Embryonic facial prominence (tissue), 1 donor: ENCODE results near the gene FBN2.
"Not testable (repeated sequence)": the region's sequence is repeated elsewhere in the genome, so short reads cannot be mapped to it uniquely, and the experiment has no call there.

Experiments used
- DNase-seq: peaks from one replicate; pipeline ENCODE4 v3.0.0-alpha.2; 2016; ENCODE audit errors: extremely low spot score

Gene FBN2

DNA sequence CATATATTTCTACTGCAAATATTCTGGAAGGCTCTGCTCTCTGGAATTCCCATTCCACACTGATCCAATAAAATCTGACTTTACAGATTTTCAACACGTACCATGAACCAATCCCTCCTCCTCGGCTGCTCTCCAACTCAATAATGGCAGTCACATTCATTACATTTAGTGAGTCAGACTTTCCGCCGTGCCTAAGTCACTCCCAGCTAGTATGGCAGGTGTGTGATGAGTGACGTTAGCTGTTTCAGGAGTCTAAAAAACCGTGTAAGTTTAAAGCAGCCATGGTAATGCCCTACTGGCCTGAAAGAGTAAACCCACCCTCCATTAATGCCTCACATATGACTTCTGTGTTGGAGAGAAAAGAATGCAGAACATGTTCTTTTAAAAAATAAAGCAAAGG, 3.3 kb downstream of the FBN2 start:
- peak; percentile 84 for DNase-seq

DNA sequence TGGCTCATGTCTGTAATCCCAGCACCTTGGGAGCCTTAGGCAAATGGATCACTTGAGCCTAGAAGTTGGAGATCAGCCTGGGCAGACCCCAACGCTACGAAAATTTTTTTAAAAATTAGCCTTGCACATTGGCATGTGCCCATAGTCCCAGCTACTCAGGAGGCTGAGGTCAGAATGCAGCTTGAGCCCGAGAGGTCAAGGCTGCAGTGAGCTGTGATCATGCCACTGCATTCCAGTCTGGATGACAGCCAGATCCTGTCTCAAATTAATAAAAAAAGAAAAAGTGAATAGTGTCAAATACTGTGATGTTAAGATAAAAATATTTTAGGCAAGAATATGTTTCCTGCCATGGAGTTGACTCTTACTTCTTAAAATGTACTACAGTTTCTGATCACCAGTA, 5.3 kb downstream of the FBN2 start:
- no peak for DNase-seq

DNA sequence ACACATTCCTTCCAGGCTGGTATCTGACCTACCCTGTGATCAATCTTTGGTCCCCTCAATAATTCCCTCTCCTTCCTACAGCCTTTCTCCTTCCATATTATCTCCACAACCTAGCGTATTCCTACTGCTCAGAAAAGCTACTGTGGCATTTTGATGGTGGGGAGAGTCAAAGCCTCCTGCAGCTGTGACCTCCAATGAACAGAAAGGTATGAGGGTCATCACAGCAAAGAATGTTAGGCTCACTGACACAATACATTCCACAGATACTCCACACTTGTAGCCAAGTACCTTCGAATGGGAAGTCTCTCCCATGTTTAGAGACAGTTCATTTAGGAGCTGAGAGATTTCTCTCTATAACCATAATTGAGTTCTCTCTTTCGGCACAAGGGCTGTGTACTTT, 5.9 kb downstream of the FBN2 start:
- no peak for DNase-seq

DNA sequence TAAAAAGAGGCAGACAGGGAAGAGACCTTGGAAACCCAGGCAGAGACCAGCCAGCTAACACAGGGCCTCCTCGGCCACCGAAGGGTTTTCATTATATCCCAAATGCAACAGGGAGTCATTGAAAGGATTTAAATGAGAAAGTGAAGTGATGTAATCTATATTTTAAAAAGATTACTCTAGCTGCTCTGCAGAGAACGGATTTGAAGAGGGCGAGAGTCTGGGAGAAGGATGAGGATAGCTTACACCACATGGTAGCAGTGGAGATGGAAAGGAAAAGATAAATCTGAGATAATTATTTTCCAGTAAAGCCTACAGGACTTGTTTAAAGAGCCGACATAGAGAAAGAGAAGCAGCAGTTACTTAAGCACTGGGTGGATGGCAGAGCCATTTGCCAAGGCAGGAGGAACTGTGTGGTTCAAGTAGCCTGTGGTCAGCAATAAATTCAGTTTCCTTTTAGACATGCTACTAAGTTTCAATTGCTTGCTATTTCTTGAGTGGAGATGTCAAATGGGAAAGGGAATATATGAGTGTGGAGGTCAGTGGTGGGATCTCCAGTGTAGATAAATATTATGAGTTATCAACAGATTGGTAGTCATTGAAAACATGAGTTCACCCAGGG, 9.3 kb downstream of the FBN2 start:
- no peak for DNase-seq

DNA sequence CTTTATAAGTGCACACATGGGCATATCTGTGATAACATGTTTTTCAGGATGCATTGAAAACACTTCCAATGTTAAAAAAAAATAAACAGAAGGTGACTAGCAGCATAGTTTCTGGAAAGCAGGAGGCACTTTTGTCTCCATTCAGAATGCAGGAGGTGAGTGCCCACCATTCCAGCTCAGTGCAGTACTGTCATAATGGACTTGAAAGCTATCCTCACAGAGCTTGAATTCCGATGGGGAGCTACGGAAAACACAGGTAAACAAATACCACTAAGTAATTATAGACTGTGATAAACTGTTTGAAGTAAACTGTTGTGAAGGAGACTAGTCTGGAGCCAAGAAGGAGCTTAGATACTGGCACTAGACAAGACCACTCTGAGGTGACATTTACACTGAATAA, 9.9 kb downstream of the FBN2 start:
- no peak for DNase-seq

DNA sequence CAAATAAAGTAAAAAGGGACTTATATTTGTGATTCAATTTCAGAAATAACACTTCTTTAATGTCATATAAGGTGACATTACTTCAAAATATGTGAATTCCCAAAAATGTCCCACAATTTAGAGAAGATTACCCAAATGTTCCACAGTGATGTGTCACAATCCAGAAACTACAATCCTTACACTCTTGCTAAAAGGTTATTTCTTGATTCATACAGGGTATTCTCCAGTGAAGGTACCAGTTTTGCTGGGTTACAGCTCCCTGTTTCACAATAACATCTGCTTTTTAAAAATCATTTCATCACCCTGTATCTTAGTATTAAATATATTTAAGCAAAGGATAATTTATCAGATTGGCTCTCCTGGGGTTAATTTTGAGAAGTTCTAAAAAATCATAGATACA, 11.0 kb downstream of the FBN2 start:
- DNase-seq = no peak

DNA sequence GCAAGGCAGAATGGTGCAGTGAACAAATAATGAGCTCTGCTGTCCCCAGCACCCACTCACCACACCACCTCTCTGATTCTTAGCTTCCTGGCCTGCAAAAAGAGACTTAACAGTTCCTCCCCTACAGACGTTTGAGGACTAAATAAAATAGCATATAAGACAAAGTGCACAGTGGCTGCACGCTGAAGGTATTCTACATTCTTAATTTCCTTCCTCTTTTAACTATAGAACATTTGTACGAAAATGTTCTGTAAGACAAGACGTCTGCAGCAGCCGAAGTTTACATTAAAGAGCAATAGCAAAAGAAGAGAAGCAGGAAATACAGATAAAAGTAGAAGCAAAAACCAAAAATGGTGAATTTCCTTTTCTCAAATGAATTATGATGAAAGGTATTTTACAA, 15.7 kb downstream of the FBN2 start:
- no peak for DNase-seq

DNA sequence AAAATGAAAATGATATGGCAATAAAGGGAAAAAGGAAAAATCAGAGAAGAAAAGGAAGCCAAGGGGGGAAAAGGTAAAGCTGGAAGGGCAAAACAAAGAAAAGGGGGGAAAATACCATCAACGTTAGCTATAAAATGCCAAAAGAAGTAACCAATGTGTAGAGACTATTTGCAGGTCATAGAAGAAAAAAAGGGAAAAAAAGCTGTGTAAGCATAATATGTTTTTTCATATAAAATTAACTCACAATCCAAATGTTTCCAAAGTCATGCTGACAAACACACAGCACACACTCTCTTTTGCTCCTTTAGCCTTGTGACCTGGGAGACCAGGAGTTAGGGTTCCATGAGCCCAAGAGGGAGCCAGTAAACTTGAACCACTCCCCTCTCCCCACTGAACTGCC, 18.2 kb downstream of the FBN2 start:
- DNase-seq = no peak

DNA sequence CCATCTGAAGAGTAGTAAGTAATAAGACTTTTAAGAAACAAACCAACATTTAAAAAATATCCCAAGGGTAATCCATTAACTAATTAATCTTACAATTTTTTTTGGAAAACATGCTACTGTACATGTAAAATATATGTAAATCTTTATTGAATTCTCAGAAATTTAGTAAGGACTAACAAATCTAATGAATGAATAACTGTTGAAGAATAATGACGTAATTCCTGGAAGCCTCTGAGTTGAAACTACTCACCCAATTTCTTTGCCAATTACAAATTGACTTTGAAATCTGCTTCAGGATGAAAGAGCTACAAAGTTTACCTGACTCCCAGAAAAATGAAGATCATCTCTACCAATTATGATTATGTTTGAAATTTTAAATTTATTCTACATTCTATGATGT, 21.1 kb downstream of the FBN2 start:
- no peak for DNase-seq

DNA sequence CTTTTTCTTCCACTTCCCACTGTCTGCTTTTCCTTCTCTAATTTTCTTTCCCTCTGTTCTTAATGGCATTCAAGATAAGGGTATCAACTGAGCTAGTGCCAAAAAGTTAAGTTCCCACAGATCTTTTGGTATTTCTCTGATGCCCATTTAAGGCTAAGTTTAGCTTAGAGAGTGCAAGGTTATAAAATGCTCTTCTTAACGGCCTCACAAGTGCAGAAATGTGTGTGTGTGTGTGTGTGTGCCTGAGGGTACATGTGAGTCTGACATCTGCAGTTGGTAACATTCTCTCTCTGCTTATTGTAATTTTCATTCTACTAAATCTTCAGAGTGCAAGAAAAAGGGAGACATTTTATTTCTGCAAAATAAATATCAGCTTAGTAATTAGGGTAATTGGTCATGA, 24.2 kb downstream of the FBN2 start:
- DNase-seq = no peak

DNA sequence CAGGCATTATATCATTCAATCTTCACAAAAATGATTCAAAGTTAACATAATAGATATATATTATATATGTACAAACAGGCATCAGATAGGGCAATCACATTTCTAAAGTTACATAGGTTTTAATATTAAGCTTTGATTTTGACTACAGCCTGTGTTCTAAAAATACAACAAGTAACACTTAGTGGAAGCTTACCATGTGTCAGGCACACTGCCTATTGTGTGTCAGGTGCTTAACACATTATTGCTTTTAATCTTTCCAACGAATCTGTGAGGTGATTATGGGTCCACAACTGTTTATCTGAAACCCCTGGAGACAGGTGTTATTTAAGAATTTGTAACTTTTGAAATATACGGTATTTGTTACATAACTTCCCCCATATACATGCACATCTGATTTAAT, 25.2 kb downstream of the FBN2 start:
- no peak for DNase-seq

DNA sequence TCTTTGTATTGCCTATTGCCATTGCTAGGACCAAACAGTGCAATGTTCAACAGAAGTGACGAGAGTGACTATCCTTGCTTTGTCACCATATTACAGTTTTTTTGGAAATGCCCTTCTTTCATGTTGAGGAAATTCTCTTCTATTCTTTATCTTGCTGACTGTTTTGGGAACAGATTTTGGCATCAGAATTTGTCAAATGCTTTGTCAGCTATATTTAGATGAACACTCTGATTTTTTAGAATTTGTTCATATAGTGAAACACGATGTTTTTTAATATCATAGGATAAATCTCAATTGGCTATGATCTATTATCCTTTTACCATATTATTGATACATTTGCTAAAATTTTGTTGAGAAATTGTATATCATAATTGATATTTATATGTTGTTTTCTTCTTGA, 31.4 kb downstream of the FBN2 start:
- DNase-seq = no peak

DNA sequence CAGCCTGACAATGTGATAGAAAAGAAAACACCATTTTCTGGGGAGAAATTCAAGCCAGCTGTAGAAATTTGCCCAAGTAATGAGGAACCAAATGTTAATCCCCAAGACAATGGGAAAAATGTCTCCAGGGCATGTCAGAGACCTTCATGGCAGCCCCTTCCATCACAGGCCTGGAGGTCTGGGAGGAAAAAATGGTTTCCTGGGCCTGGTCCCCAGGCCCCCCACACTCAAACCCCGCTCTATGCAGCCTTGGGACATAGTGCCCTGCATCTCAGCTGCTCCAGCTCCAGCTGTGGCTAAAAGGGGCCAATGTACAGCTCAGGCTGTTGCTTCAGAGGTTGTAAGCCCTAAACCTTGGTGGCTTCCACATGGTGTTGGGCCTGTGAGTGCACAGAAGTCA, 34.3 kb downstream of the FBN2 start:
- DNase-seq = not testable (repeated sequence)

DNA sequence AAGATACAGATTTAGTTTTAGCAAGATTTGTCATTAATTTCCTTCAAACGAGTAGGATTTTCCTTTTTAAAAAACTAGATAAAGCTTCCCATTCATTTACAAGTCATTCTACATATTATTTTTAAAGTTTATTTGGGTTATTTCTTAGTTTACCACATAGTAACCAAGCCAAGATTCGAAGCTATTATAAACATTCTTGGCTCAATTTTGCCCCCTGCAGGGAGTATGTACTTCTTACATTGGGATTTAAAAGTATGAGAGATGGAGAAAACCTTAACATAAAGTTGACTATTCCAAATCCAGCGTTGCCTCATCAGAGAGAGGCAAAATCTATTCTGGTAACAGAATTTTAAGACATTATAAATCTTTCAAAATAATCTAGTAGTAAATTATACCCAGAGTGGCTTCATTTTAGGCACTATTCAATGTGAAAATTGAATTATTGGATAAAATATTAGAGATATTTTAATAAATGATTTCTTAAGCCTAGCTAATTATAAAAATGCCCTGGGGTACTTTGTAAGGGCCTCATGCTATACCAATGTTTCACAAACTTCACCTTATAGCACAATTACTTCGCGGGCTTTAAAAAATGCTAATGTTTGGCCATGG, 39.1 kb downstream of the FBN2 start:
- no peak for DNase-seq

DNA sequence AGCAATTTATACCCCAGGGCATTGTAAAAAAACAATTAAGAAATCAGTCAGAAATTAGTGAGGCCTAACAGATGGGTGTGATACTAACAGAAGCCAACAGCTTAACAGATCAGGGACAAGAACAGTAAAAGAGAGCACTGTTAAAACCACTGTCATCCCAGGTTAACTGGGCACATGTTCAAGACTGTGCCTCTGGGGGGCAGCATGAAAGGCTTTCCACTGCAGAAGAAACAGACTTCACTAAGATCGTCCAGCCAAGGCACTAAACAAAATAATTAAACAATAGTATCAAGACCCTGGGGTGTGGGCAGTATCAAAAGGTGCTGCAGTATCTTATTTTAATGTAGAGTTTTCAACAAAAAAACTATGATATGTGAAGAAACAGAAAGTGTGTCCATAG, 43.5 kb downstream of the FBN2 start:
- no peak for DNase-seq

DNA sequence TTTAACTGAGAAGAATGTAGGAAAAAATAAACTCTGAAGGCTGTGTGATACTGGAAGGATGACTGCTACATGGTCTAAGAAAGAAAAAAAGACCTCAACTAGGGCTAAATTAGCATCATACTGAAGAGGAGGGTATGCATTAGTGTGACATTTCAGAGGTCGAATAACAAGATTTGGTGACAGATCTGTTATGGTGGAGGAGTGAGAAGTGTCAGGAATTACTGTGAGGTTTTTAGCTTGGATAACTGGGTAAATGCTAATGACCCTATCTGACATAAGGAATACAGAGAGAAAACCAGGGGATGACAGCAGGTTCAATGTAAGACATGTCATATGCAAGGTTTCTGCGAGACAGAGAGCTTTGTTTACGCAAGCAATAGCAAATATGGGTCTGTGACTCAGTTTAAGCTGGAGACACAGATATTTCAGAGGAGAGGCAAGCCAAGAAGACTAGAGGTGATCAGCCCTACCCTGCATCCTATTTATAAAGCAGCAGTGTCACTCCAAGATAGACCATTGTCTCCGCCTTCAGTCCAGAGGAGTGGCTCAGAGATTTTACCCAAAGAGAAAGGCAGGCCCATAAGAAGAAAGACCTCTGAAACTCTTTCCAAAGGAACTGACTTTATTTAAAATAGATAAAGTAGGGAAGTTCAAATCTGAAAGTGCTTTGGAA, 44.3 kb downstream of the FBN2 start:
- no peak for DNase-seq

DNA sequence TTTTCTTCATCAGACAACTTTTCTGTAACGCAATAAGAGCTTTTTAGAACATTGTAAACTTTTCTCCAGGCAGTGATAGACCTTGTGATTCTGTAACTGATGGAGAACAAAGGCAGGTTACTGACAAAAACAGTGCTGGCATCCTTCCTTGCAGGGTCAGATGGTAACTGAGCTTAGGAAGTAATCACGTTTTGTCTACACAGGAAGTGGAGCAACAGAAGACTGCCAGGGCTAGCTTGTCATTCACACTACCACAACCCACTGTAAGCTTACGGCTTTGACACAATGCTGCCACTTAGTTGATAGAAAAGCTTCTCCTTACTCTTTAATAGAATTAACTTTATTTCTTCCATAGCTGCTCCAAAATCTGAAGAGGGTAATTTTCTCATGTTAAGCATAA, 46.8 kb downstream of the FBN2 start:
- DNase-seq = no peak

DNA sequence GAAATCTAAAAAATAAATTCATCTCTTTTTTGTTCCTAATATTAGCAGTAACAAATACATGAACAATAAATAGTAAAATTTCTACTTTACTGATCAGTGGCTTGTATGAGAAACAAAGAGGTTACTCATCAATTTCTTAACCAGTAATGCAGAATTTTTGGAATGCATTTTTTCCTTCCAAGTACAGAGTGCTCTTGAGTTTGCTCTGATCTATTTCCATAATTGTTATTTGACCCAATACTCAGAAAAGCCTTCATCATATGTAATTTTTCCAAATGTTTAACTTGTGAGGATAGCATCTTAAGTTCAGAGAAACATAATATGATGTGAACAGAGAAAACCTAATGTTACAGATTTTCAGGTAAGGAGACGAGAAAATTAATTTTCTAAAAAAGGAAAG, 47.3 kb downstream of the FBN2 start:
- no peak for DNase-seq

DNA sequence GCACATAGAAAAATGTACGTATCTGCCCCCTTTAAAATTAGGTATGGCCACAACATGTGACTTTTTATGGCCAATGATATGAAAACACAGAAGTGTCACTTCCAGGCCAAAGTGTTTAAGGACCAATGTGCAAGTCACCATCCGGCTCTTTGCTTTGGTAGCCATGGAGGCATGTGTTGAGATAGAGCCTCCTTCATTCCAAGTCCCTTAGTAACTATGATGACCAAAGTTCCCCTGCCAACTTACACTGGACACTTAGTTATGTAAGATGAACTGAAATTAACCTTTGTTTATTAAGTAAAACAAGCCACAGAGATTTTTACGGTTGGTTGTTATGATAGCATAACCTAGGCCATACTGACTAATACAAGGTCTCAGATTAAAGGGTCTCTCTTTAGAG, 51.0 kb downstream of the FBN2 start:
- DNase-seq = no peak

DNA sequence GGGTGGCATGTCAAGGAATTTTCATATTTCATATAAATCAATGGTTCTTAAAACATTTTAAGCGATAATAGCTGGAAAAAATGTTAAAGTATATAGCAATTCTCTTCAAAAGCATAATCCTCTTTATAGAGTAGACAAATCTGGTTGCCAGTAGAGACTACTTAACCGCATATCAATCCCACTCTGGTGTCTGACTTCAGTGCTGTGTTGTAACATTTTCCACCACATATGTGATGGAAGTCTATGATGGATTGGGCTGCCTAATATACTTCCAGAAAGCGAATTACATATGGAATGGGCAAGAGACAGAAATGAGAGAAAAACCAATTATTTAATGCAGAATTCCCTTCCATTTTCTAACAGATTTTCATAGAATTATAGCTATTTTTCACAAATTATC, 54.3 kb downstream of the FBN2 start:
- DNase-seq = no peak

DNA sequence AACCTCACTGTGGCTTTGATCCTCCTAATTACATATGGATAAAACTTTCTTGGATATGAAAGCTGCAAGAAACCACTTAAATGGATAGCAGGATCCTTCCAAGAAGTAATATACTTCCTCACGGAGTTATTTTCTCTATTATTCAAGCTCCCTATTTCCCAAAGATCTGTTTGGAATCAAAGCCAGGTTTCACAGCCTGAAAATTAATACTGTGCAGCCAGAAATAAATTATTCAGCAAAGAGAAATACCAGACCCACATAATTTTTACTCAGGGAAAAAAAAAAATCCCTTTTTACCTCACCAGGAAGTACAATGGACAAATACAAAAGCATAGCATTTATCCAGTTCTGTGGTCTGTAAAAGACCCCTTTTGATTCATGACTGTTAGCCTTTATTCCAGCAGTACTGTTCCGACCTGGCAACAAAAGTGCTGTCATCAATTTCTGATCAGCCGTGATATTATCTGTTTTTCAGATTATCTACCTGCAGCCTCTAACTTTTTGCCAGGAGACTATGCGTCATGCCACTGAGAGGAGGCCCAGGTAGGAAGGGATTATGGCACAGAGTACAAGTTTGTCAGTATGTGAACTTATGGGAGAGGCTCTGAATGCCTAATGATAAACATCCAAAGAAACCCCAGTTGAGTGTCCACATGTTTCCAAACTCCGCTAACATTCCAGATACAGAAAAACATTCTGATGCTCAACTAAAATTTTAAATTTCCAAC, 57.0 kb downstream of the FBN2 start:
- DNase-seq = no peak

DNA sequence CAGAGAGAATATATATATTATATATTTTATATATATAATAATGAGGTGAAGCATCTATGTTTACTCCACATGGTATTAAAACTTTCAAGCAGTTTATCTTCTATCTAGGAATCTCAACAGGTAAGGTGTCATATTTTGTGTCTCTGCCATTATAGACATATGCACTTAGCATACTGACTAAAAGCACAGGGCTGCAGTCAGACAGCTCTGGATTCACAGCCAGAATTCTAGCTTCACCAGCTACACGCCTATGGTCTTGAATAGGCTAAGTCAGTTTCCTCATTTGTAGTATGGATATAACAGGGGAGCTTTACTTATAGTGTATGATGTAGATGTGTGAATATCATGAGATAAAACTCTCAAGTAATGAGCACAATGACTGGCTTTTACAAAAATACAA, 57.9 kb downstream of the FBN2 start:
- no peak for DNase-seq
